GM19468 (cell line): Measurements from ENCODE around the gene HK2.
"Not testable (repeated sequence)": the region's sequence is repeated elsewhere in the genome, so short reads cannot be mapped to it uniquely, and the experiment has no call there.

Source experiments
- ATAC-seq: cut with Tn5 transposase; IDR thresholded peaks from one replicate; pipeline ENCODE4 v1.9.1; 2021; ENCODE audit warnings: mild to moderate bottlenecking, moderate library complexity, moderate number of reproducible peaks; ENCODE audit not compliant: unreplicated experiment; ENCODE audit errors: extremely low read depth

The HK2 gene

DNA sequence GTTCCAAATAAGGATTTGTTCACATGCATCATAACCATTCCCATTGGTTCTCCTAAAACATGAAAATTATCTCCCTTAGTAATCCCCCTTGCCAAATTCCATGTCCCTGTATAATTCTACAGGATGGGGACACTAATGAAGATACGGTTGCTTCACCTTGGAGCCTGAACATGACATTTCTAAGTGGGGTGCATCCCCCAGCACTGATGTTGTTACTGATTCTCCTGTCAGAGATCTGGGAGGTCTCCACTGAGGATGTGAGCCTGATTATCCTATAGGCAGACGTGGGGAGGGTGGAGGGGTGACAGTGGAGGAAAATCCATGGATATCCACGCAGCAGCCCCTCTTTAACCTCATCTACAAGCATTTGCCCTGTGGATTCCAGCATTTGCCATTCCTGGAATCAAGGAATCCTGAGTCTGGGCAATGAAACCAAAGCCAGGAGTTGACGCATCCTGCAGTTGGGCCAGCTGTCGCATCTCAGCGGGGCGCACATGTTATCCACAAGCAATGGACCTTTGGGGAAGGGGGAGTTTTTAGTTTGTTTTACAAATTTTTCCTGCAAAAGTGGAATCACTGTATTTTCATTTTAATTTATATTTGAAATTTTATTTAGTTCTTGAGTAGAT, 57.3 kb downstream of the HK2 start:
- no peak for ATAC-seq

DNA sequence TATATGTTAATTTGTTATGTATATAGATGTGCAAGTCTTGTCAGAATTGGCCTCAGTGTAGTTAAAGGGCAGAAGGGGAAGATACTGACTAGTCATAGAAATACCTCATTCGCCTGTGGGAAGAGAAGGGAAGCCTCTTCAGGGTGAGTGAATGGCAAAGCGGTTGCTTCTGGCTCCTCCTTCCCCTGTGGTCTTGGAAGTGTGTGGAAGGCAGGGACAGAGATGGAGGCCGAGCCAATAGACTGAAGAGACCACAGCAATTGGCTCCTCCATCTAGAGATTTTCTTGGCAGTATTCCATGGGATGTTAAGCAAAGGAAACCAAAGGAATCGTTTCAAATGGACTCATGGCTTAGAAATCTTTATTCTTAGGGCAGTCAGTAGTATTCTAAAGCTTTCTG, 57.9 kb downstream of the HK2 start:
- ATAC-seq: not testable (repeated sequence)

DNA sequence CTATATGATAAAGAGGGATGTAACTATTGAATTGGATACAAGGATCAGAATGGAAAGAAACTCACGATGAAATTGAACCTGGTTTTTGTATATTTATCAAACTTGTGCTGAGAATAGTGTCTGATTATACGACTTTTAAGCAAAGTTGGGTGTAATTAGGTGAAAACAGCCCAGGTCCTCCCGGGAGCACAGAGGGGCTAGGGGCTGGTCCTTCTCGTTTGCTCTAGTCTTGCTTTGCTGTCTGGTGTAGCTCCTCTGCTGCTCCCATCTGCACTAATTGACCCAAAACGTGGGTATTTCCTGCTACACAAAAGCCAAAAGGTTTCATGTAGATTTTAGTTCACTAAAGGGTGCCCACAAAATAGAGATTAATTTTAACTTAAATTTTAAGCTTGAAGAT, 58.7 kb downstream of the HK2 start:
- ATAC-seq: no peak

DNA sequence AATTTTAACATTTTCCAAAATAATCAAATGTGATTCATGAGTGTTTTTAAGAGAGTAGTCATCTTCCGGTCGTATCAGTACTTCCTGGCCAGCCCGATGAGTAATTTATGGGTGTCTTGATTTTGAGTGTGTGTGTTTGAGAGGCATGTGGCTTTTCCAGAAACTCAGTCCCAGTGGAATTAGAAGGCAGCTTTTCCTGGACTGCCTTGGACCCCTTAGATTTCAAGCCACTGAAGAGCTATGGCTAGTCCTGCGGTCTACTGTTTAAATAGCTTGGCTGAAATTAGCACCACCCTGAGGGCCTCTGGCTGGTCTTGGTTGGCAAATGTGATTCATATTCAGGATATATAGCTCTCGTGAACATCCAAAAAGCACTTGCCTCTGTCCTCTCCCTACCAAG, 59.4 kb downstream of the HK2 start:
- ATAC-seq: no peak

DNA sequence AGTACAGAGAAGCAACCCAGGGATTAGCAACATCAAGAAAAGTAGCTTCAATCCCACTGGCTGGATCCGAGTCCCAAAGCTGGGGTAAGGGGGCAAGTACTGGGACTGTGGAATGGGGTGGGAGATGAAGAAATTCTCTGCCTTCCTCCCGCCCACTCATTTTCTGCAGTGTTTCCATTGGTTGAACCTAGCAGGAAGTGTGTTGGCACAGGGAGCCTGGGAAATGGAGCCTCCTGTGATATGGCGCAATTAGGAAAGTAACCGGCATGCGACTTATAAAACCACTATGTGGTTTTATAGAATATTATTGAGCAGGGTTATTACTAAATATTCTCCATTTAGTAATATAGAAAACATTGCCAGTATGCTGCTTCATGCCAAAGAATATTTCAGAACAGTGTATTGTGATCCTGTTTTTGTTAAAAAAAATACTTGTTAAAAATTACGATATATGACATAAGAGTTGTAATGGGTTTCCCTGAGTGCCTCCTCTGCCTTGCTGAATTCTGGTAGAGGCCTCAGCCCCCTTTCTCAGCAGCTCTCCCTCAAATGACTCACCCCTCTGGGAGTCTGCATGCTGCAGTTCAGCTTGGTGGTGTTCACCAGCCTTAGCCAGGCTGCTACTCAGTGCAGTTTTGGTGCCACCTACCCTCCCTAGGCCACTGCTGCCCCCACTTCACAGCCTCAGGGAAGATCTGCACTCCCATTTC, 60.5 kb downstream of the HK2 start:
- no peak for ATAC-seq

DNA sequence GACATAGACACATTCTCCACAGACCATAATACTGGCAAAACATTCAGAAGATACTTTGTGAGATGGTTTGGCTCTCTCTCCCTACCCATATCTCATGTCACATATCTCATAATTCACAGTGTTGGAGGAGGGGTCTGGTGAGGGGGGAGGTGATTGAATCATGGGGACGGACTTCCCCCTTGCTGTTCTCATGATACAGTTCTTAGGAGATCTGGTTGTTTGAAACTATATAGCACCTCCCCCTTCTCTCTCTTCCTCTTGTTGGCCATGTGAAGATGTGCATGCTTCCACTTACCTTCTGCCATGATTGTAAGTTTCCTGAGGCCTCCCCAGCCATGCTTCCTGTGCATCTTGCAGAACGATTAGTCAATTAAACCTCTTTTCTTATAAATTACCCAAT, 61.1 kb downstream of the HK2 start:
- ATAC-seq: no peak

DNA sequence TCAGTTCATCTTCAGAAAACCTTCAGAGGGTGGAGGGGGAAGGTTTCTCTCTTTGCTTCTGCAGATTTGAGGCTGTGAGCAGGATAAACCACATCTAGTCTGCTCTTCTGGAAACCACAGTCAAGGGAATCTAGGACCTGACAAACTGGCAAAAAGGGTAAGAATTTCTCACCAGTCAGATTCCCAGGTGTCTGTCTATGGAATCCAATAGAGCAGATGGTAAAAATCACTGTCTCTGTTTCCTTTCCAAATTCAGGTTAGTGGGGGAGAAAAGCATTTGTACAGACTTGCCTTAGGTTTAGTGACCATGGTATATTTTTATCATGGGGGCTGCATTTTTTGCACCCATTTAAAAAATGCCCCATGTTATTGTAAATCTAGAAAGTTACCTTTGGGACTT, 62.3 kb downstream of the HK2 start:
- no peak for ATAC-seq

DNA sequence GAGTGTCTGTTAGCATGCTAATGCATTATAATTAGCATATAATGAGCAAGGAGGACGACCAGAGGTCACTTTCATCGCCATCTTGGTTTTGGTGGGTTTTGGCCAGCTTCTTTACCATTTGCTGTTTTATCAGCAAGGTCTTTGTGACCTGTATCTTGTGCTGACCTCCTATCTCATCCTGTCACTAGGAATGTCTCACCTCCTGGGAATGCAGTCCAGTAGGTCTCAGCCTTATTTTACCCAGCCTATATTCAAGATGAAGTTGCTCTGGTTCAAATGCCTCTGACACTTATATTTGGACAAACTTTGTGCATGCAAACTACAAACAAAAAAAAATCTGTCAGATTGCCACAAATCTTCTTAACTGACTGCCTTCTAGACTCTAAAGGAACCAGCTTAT, 66.3 kb downstream of the HK2 start:
- not testable (repeated sequence) for ATAC-seq

DNA sequence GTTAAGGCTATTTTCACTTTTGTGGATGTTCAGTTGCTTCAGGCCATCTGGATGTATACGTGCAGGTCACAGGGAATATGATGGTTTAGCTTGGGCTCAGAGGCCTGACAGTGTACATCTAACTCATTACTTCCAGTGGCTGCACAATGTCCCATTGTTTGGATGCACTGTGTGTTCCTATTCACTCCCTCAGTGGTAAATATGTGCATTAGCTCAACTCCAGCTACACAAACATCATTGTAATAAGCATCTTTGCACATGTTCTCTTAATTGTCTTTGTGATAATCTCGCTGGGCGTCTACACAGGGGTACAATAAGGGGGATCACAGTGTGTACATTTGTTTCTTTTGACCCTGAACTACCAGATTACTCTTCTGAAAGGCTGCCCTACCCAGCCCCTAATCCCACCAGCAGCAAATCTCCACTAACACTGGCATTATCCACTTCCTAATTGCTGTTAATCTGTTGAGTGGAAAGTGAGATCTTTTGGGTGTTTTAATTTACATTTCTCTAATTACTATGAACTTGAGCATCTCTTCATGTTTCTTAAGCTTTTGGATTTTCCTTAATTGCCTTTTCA, 68.4 kb downstream of the HK2 start:
- no peak for ATAC-seq

DNA sequence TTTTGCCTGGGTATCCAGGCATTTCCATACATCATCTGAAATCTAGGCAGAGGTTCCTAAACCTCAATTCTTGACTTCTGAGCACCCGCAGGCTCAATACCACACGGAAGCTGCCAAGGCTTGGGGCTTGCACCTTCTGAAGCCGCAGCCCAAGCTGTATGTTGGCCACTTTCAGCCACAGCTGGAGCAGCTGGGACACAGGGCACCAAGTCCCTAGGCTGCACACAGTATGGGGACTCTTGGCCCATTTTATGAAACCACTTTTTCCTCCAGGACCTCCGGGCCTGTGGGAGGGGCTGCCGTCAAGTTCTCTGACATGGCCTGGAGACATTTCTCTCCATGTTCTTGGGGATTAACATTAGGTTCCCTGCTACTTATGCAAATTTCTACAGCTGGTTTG, 72.5 kb downstream of the HK2 start:
- no peak for ATAC-seq

DNA sequence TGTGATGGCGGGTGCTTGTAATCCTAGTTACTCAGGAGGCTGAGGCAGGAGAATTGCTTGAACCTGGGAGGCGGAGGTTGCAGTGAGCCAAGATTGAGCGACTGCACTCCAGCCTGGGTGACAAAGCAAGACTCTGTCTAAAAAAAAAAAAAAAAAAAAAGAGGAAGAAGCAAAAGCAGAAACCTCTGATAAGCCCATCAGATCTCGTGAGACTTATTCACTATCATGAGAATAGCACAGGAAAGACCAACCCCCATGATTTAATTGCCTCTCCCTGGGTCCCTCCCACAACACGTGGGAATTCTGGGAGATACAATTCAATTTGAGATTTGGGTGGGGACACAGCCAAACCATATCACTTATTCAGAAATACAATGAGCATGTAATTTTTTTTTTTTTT, 73.6 kb downstream of the HK2 start:
- not testable (repeated sequence) for ATAC-seq

DNA sequence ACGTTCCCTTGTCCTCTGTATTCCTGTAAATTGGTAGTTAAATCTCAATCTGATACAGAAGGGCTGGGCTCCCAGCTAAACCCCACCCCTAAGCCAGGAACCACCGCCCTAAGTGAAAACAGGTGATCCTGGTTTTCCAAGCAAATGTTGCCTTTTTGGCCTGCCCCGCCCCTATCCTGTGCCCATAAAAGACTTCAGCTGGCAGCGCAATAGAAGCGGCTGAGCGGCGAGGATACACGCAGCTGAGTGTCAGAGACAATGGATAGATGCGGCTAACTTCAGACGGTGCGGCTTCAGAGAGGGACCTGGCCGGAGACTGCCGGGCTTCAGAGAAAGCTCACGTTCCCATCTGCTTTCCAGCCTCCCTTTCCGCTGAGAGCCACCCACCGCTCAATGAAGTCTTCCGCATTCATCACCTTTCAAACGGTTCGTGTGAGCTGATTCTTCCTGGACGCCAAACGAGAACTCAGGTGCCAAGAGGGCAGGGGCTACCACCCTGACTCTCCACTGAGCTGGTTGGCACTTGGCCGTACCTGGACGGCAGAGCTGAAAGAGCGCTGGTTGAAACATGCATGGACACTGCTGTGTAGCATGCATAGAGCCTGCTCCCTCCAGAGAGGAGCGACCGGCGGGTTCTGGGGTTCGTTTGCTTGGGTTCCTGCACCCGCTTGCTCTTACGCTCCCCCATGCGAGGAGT, 75.0 kb downstream of the HK2 start:
- no peak for ATAC-seq

DNA sequence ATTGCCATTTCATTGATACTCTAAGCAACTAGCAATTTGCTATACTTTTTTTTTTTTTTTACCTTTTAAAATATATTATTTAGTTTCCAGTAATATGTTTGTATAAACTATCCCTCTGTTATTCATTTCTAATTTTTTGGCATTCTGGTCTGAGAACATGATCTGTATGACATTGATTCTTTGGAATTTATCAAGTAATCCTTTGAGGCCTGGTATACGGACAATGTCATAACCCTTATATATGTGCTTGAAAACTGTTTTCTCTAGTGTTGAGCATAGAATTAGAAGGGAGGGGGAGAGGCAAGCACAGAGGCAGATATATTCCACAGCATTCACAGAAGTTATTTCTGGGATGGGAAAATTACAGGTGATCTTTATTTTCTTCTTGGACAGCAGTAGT, 76.3 kb downstream of the HK2 start:
- ATAC-seq: no peak

DNA sequence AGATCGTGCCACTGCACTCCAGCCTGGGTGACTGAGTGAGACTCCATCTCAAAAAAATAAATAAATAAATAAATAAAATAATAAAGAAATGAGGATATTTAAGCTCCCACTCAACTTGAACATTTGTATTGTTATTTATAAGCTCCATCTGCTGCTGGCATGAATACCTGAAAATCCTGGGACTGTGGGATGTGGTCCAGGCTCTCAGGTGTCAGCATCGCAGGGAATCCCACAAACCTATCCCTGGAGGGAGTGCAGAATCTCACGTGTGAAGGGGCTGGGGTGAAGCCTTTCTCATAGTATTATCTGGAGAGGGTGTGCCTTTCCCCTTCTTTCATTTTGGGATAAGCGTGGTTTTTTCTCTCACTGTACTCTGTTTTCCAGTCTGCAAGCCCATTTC, 77.1 kb downstream of the HK2 start:
- no peak for ATAC-seq

DNA sequence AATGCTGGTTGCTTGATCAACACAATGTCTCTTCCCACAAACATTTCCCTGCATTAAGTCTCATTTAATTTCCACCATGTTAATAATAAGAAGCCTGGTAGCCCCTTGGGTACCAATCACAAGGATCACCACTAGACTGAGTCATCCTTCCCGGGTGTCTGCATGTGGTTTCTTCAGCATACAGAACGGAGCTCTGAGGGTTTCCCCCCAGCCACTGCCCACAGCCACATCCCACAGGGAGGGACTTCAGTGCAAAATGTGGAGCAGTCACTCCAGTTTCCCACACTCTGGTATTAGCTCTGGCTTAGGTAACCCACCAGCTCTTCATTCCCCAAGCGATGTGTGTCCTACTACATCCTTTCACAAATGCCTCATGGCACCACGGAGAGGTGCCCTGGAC, 81.8 kb downstream of the HK2 start:
- ATAC-seq: no peak

DNA sequence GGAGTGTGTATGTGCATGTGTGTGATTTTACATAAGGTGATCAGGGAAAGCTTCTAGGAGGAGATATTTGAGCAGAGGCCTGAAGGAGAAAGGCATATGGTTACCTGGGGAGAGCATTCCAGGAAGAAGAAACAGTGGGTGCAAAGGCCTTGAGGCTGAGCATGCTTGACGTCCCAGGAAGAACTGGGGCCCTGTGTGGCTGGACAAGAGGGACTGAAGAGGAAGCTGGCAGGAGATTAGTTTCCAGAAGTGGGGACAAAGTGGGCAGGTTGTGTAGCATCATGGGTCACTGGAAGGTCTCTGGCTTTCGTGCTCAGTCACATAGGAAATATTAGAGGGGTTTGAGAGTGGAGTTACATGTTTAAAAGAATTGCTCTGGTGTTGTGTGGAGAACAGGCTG, 82.5 kb downstream of the HK2 start:
- no peak for ATAC-seq

DNA sequence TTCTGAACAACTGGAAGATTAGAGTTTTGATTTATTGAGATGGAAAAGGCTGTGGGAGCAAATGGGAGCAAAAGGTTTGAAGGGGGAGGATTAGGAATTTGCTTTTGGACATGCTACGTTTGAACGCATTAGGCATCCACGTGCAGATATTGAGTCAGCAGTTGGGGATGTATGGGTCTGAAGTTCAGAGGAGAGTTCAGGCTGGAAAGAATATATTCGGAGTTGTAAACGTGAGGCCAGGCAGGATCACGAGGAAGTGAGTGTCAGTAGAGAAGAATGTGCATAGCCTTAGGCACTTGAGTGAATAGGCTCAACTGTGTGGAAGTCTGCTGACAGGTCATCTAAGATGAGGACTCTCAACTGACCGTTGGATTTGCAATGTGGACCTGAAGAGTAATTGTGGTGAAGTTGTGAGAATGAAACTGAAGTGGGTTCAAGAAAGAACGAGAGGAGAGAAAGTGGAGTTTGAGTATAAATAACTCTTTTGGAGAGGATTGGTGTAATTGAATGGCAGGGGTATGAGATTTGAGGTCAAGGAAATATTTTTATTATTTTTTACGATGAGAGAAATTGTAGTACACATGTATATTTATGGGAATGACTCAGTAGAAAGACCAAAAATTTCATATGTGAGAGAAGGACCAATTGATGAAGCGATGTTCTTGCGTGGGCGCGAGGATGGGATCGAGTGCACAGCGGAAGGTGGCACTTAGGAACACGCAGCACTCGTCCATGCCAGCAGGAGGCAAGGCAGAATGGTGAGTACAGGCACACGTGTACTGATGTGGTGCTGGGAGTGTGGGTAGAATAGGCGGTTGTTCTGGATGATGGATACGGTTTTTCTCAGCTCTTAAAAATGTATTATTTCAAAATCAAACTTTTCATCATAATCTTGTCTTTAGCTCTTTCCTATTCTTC, 84.0 kb downstream of the HK2 start:
- no peak for ATAC-seq

DNA sequence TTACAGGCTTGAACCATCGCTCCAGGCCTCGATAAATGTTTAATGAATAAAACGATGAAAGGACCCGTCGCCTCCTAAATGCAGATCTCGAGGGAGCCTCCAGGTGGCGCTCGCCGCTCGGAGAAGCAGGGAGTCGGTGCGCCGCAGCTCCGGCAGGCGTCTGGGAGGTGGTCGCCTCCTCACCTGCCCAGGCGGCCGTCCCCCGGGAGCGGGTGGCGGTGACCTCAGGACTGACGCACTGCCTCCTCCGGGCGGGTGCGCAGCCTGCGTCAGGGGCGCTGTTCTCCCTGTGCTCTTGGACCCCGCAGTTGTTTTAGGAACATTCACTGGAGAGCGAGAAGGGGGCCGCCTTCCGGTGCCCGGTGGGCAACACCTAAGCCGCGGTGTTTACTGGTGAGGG, 85.9 kb downstream of the HK2 start:
- ATAC-seq: no peak

DNA sequence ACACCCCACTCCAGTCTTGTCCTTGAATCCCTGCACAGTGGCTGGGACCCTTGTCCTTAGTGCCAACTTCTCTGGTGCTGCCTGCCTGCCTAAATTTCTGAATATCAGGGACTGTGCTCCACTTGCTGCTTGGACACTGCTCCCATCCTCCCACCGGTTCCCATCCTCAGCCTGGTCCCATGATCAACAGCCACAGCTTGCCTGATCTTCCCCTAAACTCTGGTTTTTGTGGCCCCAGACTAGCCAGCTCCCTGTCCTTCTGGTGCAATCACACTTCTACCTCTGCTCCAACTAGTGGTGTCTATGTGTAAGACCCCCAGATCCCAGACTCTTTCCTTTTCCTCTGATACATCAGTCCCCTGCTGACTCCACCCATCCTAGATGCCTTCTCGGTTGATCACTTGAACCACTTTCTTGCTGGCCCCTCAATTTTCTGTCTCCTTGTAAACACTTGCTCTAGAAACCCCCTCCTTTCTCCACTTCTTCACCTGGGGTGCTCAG, 87.4 kb downstream of the HK2 start:
- no peak for ATAC-seq

DNA sequence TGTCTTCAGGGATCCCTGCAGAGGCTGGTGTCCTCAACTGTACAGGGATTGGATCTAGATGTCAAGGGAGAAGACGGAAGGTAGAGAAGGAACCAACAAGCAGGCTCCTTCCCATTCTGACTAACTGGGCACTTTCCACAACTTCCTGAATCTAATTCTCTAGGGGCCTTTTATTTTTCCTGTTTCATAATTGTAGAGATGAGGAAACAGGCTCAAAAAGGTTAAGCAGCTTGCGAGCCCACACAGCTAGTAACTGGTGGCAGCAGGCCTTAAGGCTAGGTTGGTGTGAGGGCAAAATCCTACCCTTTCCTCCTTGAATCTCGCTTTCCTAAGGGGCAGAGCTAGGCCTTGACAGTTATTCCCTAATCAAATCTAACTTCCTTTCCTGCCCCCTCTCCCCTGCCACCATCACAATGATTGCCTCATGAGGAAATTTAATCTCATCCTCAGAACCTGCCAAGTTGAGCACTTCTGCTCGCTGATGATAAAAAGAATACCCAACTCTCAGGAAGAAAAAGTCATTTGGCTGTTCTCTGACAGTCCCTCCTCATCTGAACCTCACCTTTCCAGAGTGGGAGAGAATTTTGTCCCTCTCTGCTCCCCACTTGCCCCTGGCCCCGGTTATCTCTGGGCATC, 88.8 kb downstream of the HK2 start:
- no peak for ATAC-seq
